Measurements from ENCODE around the gene CMC1.
"Not testable (repeated sequence)": the region's sequence is repeated elsewhere in the genome, so short reads cannot be mapped to it uniquely, and the experiment has no call there.

The CMC1 gene

DNA sequence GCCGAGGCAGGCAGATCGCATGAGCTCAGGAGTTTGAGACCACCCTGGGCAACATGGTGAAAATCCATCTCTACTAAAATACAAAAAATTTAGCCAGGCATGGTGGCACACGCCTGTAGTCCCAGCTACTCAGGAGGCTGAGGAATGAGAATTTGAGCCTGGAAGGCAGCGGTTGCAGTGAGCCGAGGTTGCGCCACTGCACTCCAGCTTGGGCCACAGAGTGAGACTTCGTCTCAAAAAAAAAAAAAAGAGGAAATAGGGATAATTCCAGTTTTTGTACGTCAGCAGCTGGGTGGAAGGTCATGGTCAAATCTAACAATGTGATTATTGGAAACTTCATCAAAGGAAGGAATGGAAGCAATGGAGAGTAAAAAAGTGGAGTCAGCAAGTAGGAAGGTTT is 3.1 kb downstream of the CMC1 start:
- no peak for DNase-seq (ENCODE audit: low read depth in 3 of 3)

DNA sequence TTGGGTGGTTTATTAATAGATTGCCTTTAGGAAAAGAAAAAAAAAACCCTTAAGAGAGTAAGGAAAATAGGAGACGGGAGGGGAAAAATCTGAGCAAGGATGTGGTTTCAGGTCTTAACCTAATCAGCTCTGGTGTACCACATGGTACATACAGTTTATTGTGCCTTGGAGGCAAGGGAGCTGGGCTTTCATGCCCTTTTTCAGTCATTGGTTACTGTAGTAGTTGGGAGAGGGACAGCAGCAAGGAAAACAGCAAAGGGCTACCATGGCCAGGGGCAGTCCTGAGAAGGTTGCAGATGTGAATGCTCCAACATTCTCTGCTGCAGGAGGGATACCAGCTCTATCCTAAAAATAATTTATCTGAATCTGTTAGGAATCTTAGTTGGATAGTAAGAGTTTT is 5.9 kb downstream of the CMC1 start:
- DNase-seq (ENCODE audit: low read depth in 3 of 3), result no peak

DNA sequence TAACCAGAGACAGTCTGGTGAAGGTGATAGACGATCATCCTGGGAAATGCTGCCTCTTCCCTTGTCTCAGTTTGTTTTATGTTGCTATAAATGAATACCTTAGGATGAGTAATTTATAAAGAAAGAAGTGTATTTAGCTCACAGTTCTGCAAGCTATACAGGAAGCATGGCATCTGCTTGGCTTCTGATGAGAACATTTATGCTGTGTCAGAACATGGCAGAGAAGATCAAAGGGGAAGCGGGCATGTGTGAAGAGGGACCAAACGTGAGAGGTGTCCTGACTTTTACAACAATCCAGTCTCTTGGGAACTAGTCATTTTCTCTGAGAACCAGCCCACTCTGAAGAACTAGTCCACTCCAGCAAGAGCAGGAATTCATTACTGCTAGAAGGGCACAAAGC is 9.6 kb downstream of the CMC1 start:
- no peak for DNase-seq (ENCODE audit: low read depth in 3 of 3)

DNA sequence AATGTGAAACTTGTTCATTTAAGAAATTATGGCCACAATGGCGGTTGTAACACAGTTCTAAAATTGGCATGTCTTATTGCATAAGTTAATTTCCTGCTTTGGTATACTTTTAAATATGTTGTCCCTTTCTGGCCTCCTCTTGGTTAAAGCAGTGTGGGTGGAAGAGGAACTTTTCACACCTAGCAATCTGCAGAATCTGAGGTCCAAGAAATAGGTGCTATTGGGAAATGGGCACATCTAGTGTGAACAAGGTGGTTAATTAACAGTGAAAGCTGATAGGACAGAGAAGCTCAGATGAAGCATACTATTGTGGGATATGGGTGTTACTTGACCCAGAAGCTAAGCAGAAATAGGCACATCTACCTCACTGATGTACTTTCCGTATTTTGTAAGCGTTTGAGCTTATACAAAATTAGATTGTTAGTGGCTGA is 10.6 kb downstream of the CMC1 start:
- no peak for DNase-seq (ENCODE audit: low read depth in 3 of 3)

DNA sequence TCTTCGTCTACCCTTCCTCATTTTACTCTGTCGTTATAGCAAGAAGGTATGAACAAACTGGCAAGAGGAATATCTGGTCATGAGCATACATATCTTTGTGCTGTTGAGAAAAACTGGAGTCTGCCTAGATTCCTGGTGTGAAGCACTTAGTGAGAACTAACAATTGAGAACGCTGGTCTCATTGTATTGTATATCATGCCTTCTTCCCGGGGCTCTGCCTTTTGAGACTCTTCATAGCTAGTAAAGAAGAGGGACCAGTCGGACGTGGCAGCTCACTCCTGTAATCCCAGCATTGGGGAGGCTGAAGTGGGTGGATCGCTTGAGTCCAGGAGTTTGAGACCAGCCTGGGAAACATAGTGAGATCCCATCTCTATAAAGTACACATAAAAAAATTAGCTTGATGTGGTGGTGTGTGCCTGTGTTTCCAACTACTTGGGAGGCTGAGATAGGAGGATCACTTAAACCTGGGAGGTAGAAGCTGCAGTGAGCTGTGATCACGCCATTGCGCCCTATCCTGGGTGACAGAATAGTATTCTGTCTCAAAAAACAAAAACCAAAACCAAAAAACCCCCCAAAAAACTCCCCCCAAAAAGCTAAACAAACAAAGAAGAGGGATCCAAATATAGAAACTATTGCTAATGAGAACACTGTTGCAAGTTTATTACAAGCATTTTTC is 11.8 kb downstream of the CMC1 start:
- DNase-seq (ENCODE audit: low read depth in 3 of 3), result no peak

DNA sequence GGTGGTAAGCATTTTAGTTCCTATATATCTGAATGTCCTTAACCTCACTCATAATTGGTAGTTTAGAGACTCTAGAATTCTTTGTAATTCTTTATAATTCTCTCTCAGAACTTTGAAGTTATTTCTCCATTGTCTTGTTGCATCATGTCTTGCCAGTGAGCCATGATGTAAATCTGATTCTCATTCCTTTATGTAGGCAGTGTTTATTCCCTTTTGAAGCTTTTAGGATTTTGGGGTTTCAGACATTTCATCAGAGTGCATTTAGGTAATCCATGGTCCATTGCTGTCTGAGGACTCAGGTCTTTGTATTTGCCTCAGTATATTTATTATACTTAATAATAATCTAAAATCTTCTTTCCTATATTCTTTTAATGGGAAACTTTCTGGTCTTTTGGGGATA is 20.6 kb downstream of the CMC1 start:
- no peak for DNase-seq (ENCODE audit: low read depth in 3 of 3)

DNA sequence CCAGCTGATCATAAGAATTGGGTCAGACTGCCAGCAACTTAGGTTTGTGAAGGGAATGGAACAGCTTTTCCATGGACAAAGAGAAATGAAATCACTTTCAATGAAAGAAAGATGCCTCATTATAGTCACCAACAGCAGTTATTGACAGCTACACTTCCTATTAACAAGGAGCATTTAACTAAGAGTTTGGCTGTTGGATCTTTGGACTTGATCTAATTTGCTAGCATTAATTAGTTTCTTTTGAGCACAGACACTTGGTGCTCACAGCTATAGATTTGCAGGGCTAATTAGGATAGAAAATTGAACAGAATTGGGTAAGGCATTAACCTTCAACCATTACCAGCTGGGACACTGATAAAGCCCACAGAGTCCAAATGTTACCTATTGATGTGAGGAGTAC is 24.2 kb downstream of the CMC1 start:
- no peak for DNase-seq (ENCODE audit: low read depth in 3 of 3)

DNA sequence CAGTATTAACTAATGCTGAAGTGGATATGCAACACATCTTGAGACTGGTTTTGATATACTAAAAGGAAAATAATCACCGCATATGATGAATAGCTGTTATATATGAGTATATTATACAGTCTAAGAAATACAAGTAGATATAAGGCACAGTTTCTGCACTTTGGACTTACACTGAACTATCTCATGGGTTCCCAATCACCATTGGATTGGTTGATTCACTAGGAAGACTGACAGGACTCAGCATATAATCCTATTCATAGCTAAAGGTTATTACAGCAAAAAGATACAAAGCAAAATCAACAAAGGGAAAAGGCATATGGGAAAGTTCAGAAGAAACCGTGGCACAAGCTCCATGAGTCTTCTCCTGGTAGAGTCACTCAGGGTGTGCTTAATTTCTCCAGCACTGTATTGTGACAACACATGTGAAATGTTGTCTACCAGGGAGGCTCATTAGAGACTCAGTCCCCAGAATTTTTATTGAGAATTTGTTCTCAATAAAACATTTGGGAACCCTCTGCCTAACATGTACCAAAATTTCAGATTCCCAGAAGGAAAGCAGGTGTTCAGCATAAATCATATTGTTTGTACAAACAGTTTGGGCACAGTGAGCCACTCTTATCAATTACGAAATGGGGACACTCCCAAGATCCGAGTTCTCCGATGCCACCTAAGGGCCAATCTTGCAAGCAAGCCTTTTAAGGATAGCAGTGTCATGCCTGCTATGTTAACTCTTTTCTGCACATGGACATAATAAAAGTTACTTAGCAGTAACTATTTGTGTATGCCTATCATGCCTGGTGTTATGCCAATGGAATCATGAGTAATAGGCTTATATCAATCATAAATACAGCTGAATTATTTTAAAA is 26.8 kb downstream of the CMC1 start:
- no peak for DNase-seq (ENCODE audit: low read depth in 3 of 3)

DNA sequence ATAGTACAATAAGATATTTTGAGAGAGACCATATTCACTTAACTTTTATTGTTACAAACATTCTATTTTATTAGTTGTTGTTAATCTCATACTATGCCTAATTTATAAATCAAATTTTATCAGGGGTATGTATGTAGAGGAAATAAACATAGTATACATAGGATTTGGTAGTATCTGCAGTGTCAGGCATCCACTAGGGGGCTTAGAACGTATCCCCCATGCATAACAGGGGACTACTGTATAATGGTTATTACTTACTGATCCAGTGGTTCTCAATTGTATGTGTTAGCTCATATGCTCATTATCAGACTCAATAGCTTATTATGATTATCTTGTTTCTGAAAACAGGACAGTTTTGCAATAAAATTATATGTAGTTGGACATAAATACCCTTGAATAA is 27.6 kb downstream of the CMC1 start:
- DNase-seq (ENCODE audit: low read depth in 3 of 3), result no peak

DNA sequence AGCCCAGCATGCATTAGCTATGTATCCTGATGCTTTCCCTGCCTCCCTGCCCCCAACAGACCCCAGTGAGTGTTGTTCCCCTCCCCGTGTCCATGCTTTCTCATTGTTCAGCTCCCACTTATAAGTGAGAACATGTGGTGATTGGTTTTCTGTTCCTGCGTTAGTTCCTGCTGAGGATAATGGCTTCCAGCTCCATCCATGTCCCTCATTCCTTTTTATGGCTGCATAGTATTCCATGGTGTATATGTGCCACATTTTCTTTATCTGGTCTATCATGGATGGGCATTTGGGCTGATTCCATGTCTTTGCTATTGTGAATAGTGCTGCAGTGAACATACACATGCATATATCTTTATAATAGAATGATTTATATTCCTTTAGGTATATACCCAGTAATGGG is 28.5 kb downstream of the CMC1 start:
- DNase-seq (ENCODE audit: low read depth in 3 of 3), result not testable (repeated sequence)

DNA sequence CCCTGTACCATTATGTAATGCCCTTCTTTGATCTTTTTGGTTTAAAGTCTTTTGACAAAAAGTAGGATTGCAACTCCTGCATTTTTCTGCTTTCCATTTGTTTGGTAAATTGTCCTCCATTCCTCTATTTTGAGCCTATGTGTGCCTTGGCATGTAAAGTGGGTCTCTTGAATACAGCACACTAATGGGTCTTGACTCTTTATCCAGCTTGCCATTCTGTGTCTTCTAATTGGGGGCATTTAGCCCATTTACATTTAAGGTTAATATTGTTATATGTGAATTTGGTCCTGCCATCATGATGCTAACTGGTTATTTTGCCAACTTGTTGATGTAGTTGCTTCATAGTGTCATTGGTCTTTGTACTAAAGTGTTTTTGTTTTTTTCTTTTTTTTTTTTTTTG is 32.4 kb downstream of the CMC1 start:
- DNase-seq (ENCODE audit: low read depth in 3 of 3), result no peak

DNA sequence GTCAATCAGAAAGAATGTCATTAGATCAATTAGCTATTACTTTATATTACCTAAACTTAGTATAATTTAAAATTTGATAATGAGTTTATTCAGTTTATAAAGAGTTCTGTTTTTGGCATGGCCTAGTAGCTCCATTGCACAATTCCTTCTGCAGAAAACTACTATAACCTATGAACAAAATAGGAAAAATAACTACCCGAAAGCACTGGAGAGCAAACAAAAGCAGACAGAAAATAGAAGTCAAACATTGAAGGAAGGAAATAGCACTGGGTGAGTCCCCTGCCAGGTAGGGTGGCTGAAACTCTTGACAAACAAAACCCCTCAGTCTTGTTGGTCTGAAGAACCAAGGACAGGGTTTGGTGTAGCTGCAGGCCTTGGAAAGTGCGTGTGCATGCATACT is 37.5 kb downstream of the CMC1 start:
- no peak for DNase-seq (ENCODE audit: low read depth in 3 of 3)

DNA sequence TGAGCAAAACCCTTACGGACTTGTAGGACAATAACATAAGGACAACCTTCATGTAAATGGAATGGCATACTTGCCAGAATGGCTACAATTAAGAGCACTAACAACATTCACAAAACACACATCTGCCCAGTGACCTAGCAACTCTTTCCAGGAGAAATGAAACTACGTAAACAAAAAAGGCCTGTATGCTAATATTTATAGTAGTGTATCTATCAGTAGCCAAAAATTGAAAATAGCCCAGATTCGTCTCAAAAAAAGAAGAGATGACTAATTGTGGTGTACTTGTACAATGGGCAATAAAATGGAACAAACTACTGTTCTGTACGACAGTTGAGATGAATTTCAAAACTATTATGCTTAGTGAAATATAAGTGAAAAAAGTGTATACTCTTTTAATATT is 38.4 kb downstream of the CMC1 start:
- no peak for DNase-seq (ENCODE audit: low read depth in 3 of 3)

DNA sequence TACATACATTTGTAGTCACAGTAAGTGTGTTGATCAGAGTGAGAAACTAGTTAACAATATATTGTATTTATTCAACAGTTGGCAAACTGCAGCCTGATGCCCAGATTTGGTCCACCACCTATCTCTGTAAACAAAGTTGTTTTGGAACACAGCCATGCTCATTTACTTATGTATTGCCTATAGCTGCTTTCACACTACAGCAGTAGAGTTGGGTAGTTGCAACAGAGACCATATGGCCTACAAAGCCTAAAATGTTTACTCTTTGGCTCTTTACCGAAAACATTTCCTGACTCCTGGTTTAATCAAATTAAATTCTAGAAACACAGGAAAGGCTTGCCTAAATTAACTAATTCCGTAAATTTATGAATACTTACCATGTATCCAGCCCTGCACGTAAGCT is 39.4 kb downstream of the CMC1 start:
- no peak for DNase-seq (ENCODE audit: low read depth in 3 of 3)

DNA sequence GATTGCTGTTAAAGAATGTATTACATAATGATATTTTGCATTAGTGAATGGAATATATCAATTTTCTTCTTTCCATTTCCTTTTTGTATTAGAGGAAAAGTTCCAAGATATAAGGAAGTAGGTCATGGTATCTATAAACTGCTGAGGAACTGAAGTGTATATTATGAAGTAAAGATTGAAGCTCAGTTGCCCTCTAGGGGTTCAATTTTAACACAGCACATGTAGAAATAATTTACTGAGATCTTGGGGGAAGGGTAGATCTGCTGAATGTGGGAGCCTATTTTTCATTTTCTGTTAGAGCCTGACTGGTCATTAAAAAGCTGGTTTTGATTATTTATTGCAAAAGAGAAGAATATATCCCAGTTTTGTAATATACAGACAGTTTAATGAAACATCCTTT is 45.2 kb downstream of the CMC1 start:
- no peak for DNase-seq (ENCODE audit: low read depth in 3 of 3)

DNA sequence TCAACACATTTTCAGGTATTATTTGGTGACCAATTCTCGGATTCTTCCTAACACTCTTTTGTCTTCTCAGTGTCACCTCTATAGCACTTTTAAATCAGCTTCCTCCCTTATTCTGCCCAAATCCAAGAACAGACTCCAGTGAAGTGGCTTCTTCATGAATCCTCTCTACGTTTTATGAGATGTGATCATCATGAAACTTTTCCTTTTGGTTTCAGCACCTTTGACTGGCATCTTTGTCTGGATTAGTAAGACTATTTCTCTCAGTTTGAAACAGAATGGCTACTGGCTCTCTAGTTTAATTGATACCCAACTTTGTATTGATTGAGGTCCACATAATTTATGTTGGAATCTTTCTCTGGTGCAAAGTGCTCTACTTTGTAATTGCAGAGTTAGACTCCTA is 45.6 kb downstream of the CMC1 start:
- DNase-seq (ENCODE audit: low read depth in 3 of 3), result no peak

DNA sequence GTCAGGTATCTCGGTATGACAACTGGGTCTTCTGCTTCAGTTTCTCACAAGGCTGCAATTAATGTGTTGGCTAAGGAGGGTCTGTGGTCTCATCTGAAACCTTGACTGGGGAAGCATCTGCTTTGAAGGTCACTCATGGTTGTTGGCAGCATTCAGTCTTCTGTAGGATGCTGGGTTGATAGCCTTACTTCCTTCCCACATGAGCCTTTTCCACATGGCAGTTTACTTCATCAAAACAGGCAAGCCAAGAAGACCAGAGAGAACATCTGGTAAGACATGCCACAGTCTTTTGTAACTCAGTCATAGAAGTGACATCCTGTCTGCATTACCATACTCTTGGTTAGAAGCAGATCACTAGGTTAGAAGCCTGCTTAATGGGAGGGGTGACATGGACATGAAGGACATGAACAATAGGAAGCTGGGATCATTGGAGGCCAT is 49.5 kb downstream of the CMC1 start:
- DNase-seq (ENCODE audit: low read depth in 3 of 3), result no peak

DNA sequence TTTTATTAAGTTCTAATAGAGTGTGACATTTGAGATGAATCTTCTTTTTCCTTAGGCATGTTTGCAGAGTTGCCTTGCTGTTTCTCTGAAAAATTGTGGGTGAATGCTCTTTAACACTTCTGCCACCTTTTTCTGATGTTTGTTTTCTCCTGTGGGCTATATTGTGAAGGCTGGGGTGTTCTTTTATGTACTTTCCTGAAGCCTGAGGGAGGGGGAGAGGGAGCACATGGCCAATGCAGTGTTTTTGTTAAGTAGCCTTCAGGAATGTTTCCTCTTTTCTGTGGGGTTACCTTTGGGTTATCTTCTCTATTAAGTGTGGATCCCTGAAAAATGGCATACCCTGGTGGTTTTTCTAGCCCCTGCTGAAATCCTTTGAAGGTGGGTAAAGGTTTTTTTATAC is 50.2 kb downstream of the CMC1 start:
- no peak for DNase-seq (ENCODE audit: low read depth in 3 of 3)

DNA sequence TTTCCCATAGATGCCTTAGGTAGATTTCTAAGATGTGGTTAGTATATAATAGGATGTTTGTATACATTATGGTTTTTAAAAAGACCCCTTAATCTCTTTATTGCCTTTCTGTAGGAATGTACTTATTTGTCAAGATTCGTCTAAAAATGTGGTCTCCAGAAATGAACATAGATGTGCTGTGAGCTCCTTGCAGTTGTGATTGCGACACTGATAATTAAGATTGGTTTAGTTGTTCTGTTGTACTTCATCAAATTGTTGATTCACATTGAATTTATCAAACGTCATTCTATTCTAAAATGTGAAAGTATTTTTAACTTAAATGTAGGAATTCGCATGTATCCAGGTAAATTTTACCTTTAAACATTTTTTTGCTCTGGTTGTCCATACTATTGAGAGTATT is 51.2 kb downstream of the CMC1 start:
- no peak for DNase-seq (ENCODE audit: low read depth in 3 of 3)

DNA sequence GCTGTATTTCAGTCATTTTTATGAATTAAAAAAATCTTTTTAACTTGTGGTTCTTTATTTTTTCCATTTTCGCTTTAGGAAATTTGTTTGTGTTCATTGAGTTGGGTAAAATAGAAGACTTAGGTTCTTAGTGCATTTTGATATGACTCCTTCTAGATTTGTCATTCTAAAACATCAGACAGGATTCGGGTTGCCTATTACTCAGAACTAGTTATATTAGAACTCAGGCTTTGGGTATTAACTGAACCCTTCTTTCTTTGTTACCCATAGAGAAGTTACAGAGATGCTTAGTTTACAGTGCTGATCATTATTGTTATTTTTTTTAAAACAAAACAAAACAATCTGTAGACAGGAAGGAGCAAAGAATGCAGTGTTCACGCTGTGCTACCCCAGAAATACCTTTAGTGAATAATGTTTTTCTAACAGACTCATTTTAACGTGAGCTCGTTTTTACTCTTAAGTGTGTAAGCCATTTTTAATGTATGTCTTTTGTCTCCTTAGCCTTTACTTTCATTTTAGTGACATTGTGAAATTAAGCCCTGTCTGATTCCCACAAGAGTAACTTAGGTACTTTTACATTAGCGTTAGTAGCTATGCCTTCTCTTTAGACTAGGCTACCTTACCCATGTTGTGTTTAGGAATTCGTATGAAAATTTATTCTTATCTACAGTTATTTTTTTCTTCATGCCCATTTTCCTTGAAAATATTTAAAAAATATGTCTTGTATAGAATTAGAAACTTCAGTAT is 53.4 kb downstream of the CMC1 start:
- DNase-seq (ENCODE audit: low read depth in 3 of 3), result no peak

DNA sequence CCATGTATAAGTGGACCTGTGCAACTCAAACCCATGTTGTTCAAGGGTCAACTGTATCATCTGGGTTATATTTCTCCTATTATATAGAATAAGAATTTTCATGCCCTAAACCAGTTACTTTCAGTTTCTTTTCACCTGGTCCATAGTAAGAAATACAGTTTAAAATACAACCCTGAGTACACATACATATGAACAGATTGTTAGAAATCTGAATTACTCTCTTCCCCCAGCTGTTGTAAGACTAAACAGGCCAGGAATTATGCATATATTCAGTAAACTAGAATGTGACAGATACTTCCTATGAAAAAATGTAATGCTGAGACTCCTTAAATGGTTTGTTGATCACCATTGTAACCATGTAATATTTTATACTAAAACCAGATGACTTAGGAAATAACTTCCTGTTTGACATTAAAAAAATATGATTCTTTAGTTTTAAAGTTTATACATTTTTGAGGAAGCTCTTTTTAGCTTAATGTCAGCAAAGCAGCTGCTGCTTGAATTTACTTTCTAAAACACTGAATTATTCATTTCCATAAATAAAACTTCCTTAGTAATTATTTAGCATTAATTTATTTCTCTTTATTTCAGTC is 54.6 kb downstream of the CMC1 start:
- DNase-seq (ENCODE audit: low read depth in 3 of 3), result no peak

DNA sequence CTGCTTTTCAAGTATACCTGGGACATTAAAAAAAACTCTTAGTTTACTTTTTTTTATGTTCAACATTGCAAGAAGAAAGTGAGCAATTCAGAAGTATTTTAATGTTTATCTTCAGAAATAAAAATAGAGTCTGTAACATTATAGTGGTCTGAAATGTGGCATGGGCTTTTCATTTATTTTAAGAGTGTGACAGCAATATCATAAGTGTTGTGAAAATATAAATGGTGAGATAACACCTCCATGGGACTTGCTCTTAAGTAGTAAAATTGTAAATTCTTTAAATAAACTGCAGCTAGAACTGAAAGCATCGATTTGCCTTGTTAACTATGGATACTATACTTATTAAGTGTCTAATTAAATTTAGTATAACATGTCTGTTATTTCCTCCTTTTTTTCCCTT is 58.3 kb downstream of the CMC1 start:
- no peak for DNase-seq (ENCODE audit: low read depth in 3 of 3)

Measured in stimulated activated CD4-positive, alpha-beta T cell treated with anti-CD3 and anti-CD28 coated beads, TNF-alpha, amount 100 ng/mL, for 48 hours (primary cell).